HG03135 (cell line): ENCODE measurements around the gene PCYOX1L.
"Not testable (repeated sequence)": the region's sequence is repeated elsewhere in the genome, so short reads cannot be mapped to it uniquely, and the experiment has no call there.

Source experiments
- ATAC-seq: cut with Tn5 transposase; IDR thresholded peaks from one replicate; pipeline ENCODE4 v1.9.1; 2021; ENCODE audit warnings: mild to moderate bottlenecking, moderate library complexity; ENCODE audit not compliant: unreplicated experiment

PCYOX1L gene

DNA sequence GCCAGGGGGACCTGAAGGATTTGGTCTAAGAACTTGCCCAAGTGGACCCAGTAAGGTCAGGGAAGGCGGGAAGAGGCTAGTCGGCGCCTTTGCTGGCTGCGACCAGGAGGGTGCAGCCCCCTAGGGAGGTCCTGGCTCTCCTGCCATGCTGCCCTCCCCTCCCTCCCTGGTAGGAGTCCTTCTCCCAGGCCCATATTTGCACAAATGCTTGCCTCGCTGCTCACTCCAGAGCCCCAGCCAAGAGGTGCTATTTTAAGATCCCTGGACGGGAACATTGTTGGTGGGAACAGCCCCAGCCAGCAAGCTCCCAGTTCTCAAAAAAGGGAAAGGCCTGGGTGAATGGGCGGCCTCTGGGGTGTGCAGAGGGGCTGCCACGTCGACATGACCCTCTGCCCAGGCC is 25.6 kb downstream of the PCYOX1L start:
- no peak for ATAC-seq

DNA sequence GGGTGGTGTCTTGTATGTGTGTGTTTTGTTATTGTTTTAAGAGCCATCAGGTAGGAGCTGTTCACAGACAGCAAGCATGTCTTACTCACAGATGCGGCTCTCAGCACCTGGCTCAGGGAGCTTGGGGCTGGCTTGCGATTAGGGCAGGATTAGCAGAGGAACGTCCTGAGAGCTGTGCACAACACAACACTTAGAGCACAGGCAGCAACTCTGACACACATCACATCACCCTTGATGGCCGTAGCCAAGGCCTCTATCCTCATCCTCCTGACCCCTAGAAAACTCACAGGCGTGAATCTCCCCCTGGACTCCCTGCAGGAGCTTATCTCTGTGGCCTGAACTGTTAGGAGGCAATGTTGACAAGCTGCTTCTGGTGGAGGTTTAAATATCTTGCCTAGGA is 28.3 kb downstream of the PCYOX1L start:
- ATAC-seq = no peak

DNA sequence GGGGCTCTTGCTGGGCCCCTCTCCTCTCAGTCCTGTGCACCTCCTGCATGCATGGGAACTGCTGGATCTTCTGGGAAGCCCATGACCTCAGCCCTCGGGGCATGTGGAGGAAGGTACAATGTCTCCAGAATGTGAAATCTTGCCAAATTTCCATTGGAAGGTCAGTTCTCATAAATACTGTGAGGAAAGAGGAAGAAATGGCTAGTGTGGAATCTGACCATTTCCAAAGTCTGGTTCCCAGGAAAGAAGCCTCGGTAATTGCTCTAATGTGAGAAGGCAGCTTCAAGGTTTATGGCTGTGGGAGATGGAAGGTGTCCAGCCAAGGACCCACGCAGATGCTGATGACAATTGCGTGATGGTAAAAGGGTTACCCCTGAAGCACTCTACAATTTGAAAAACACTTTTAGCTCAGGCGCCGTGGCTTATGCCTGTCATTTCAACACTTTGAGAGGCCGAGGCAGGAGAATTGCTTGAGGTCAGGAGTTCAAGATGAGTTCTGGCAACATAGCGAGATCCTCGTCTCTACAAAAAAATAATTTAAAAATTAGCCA is 29.3 kb downstream of the PCYOX1L start:
- no peak for ATAC-seq

DNA sequence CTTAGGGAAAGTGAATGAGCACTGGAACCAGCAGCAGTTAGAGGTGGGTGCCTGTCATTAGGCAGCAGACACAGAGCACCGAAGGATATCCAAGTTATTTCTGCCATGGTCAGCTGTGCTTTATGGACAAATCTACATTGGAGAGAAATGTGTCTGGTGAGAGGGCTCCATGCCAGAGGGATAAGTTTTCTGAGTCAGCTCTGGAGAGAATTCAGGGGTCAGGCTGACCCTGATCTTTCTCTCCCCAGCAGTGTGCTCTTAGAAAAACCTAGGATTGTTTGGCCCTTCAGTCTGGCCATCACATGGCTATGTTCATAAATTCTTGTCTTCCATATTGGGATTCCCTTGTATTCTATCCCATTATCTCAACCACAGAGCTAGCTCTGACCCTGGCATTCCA is 30.1 kb downstream of the PCYOX1L start:
- ATAC-seq = no peak

DNA sequence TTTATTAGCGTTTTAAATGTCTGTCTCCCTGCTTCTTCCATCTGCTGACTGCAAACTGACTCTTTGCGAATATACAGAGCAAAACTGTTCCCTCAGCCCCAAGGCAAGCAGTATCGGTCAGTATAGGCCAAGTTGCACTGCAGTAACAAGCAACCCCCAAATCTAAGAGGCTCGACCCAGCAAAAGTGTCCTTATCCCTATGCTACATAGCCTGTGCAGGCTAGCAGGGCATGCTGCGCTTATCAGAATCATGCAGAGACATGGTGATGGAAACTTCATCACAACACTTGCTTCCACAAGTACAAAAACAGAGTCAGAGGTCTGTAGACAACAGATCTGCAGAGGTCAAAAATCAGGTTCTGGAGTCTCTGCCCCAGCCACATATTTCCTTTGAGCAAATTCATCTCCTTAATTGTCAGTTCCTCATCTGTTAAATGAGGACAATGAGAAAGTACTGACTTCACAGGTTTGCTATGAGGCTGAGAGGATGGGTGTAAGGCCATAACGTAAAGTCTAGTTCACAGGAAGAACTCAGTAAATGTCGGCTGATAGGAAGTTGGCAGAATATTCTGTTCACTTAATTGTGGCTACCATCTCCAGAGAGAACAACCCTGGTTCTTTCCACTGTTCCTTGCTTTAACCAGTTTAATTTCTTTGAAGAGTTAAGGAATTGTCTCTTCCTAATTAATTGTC is 30.8 kb downstream of the PCYOX1L start:
- ATAC-seq = no peak

DNA sequence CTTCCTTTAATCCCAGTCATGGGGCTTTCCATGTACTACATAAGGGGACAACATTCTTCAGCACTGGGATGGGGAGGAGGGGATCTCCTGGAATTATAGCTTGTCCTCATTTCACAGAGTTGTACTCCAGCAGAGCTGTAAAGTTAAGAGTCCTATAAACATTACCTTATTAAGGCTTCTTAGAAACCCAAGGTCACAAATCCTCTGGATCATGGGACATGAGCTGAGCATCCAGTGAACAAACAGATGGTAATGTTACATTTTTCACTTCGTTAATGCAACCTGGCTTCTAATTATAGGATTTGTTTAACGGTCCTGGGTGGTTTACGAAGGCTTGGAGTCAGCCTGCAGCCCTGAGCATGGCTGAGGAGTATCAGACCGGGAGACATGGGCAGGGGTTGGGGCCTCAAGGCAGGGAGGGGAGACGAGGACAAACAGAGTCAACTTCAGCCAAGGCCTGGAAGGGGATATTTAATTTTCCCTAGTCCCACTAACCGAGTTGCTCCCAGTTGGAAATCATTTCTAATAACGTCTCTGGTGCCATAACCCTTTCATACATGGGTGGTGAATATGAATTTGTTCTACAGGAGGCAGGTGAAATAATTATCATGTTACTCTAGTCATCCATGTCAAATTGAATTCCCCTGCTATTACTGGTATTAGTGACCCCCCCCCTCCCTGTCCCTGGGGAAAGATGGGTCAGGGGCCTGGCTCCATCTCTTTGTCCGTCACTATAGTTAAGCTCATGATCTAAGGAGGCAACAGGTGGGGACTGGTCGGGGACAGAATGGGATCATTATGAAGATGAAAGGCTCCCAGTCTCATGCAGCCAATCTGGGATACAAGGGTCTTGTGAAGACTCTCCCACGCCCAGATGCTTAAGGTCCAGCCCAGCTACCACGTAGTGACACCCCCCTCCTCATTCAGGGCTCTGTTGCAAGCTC is 32.0 kb downstream of the PCYOX1L start:
- no peak for ATAC-seq

DNA sequence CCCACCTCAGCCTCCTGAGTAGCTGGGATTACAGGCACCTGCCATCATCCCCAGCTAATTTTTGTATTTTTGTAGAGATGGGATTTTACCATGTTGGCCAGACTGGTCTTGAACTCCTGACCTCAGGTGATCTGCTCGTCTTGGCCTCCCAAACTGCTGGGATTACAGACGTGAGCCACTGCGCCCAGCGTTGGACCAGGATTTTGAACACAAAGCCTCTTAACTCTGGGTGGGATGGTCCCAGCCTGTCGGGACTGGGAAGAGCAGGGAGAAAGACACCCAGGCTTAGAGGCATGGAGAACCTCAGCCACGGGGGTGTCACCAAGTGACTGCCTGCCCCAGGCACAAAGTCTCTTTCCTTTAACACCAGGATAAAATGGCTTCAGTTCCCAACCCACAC is 33.2 kb downstream of the PCYOX1L start:
- not testable (repeated sequence) for ATAC-seq

DNA sequence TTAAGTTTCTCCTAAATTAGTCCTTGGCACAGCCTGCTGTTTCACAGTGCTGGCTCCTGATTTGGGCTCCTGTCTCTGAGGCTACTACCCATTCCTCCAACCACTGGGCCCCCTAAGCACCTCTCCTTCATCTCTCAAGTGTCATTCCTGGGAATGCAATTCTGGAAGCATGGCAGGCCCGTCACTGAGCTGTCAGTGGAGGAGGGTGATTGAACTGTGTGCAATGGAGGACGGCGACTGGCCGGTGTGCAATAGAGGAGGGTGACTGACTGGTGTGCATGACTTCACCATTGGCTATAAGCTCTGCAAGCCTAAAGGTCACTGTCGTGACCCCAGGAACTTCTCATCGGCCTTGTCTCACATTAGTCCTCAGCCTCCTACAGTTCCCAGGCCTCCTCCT is 33.7 kb downstream of the PCYOX1L start:
- ATAC-seq = no peak

DNA sequence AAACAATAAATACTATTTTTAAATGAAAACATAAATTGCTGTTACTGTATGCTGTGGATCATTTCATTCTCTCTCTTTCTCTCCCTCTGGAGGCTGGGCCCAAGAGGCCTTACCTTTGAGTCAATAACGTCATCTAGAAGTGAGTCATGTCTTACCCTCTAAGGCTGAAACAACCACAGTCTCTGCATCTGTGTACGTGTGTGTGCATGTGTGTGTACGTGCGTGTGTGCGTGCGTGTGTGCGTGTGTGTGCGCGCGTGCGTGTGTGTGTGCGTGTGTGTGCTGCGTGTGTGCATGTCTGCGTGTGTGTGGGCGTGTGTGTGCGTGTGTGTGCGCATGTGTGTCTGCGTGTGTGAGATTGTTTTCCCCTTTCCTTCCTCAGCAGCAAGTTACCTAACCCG is 34.9 kb downstream of the PCYOX1L start:
- no peak for ATAC-seq

DNA sequence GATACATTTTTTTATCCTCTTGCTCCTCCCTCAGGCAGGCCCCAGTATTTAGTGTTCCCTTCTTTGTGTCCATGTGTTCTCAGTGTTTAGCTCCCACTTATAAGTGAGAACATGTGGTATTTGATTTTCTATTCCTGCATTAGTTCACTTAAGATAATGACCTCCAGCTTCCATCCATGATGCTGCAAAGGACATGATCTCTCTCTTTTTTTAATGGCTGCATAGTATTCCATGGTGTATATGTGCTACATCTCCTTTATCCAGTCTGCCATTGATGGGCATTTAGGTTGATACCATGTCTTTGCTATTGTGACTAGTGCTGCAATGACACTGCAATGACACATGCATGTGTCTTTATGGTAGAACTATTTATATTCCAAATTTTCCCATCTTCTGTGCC is 37.1 kb downstream of the PCYOX1L start:
- ATAC-seq = not testable (repeated sequence)

DNA sequence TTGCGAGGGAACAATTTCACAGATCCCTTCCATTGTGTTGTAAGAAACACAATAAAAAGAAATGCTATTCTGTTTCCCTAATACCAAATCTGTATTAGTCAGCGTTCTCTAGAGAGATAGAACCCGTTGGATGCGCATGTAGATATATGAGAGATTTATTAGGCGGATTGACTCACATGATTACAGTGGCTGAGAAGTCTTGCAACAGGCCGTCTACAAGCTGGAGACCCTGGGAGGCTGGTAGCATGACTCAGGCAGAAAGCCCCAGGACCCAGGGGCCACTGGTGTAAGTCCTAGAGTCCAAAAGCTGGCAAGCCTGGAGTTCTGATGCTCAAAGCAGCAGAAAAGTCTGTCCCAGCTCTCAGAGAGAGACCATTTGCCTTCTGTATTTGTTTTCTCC is 39.7 kb downstream of the PCYOX1L start:
- ATAC-seq = no peak

DNA sequence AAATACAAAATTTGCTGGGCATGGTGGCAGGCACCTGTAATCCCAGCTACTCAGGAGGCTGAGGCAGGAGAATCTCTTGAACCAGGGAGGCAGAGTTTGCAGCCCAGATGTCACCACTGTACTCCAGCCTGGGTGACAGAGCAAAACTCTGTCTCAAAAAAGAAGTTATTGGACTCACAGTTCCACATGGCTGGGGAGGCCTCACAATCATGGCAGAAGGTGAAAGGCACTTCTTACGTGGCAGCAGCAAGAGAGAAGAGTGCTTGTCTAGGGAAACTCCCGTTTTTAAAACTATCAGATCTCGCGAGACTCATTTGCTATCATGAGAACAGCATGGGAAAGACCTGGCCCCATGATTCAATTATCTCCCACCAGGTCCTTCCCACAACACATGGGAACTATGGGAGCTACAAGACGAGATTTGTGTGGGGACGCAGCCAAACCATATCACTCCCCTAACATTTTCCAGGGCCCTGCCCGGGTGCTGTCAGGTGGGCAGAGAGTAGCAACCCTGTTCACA is 41.0 kb downstream of the PCYOX1L start:
- ATAC-seq = not testable (repeated sequence)

DNA sequence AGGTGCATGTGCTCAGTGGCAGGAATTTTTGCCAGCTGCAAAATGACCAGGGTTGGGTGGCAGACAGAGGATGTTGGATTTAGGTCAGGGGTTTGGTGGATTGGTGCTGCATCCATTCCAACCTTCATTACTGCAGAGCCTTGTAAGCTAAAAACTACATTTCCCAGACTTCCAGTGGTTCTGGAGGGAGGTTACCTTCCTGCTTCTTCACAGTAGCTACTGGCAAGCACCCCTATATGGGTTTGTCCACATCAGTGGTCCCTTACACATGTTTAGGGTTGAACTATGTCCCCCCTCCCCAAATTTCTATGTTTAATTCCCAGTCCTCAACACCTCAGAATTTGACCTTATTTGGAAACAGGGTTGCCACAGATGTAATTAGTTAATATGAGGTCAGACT is 41.9 kb downstream of the PCYOX1L start:
- ATAC-seq = no peak

DNA sequence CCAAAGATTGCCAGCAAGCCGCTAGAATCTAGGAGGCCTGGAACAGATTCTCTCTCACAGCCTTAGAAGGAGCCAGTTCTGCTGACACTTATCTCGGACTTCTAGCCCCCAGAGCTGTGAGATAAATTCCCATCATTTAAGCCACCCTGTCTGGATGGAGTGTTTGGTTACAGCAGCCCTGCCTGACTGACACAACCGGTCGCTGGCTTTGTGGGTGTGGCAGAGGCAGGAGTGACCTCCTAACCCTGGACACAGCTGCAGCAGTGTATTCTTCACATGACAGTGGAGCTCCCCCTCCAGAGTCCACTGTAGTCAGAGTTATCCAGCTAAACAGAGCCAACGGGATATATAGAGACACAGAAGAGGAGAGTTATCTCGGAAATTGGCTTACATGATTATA is 42.5 kb downstream of the PCYOX1L start:
- no peak for ATAC-seq

DNA sequence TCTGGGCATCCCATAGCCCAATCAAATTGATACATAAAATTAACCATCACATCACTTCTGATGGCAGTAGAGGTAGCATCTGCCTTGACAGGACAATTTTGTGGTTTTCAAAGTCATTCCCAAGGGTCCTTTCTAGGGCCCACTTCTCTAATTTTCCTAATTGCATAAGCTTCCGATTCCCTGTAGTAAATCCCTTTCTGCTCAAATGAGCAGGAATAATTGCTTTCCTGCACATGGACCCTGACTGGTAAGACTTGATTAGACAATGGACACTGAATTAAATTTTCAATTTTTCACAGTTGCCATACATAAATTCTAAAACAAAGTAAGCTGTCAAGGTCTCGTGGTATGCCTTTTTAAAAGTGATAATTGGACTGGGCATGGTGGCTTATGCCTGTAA is 43.2 kb downstream of the PCYOX1L start:
- ATAC-seq = no peak

DNA sequence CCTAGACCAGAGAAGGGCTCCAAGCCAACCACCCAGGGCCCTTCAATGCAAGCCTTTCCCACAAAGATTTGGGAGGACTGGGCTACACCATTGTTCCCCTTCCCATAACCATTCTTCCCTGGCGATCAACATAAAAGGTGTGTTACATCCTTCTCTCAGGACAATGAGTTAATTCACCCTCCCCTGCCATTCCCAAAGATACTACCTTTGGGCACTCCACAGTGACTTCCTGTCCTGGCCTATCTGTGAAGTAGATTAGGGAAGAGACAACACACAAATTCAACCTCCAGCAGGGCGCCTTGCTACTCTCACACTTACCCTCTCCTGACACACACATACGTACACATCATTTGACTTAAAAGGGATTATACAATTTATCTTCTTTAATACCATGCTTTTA is 44.4 kb downstream of the PCYOX1L start:
- no peak for ATAC-seq

DNA sequence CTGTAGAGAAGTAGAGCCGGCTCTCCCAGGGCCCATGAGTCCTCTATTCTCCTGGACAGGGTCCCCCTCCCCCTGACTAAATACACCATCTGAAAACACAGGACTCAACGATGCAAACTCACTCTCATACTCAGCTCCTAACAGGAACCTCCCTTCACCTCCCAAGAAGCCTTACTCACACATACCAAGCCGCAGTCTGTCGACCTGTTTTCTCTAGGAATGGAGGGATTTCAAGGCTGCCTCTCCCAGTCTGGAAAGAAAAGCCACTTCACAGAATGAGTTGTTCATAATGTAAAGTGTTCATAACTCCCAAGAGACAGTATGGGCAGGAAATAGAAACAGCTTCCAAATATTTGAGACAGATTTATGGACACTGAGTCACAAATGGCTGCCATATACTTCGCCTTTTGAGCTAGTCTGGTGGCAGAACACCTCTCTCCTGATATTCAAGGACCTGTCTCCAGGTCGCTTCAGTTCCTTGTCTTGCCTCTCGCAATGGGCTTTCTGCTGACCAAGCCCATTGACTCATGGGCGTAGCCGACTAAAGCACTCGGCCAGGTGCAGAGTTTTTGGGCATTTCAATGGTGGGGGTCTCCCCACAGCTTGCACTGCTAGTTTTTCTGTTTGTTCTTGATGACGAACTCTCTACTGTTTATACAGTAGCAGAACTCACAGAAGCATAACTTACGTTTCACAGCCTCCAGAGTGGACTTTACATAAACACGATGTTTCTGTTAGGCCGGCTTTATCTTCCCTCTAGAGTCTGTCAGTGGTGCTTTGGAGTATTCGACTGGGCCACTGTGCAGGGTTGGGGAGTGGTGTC is 46.3 kb downstream of the PCYOX1L start:
- ATAC-seq = no peak

DNA sequence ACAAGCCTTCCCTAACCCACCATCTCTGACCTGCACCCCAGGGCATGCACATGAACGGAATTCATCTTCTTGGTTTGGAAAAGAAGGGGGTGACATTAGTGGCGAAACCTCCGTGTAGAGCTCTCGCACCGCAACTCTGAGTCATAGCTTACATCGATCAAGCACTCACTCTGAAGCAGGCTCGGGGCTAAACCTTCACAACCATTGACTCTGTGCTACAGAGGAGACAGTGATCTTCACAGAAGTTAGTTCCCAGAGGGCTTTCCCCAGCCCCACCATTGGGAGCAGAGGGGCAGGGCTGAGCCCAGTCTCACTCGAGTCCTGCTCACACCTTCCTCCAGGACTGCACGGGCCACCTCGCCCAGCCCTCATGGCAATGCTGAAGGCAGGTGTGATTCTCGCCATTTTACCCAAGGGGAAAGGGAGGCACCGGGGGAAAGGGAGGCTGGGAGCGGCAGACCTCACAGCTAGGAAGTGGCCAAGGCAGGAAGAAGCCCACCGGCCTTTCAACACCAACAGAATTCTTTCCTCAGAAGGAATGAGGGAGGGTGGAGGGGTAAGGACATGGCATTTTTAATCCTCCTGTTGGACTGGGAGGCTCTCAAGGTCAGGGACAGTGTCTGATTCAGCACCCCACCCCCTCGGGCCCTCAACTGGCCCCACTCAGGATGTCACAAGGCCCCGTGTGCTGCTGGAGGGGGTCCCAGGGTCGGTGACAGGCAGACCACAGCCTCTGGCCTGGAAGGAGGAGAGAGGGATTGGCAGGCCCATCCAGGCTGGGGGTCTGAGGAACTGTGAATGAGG is 47.1 kb downstream of the PCYOX1L start:
- ATAC-seq = no peak

DNA sequence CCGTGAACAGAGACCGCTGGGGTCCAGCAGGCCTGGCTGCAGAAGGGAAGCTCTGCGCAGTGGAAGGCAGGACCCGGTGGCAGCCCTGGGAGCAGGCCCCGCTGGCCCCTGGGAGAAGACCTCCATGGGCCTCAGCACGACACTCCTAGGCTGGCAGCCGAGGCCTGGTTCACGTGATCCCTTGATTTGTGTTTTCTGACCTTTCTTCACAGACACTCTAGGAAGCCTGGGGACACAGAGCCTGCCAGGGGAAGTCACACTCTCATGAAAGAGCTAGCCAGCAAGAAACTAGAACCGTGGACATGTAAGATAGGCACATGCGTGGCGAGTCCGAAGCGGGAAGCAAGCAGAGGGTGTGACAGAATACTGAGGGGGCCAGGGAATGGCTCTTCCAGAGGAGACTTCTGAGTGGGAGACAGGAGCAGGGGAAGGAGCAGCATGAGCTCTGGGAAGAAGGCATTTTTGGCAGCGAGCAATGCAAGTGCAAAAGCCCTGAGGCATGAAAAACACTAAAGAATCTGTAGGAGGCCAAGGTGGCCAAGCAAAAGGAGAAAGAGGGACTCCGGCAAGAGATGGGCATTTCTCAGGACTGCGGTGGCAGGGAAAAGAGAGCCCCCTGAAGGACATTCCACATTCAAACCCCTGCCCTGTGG is 47.8 kb downstream of the PCYOX1L start:
- no peak for ATAC-seq
